Dermis blood vessel endothelial cell (primary cell): Measurements from ENCODE around the gene MSX1. TPM values are rescaled to one million over a fixed set of nuclear protein-coding genes. Genes with fewer than 3 reads are reported as not detected.
"Not testable (repeated sequence)": the region's sequence is repeated elsewhere in the genome, so short reads cannot be mapped to it uniquely, and the experiment has no call there.

Experiments used
- DNase-seq: peaks from one replicate; pipeline ENCODE4 v3.0.0; 2010
- total RNA-seq: library from RNA; depleted of rRNA; stranded (reverse); fragments of >200 nt; gene quantifications from 2 replicates; pipeline ENCODE4 v1.2.3, GENCODE V29; 2014

Gene MSX1
- total RNA-seq, result 3.7 and 9.0 TPM in 2 replicates

GRCh38 chr4:4859325-4859798, at the start of gene MSX1:
Gene MSX1 (plus strand): TSS chr4:4859665. CDS start chr4:4859900, 235 bp downstream.
- peak; percentile 87 for DNase-seq

- DNase-seq, result no peak
Observed at GRCh38 chr4:4810092-4810774, 49.2 kb upstream of the MSX1 start.

- no peak for DNase-seq
Observed at GRCh38 chr4:4810778-4811177, 48.7 kb upstream of the MSX1 start.

- no peak for DNase-seq
Observed at GRCh38 chr4:4812145-4812794, 47.2 kb upstream of the MSX1 start.

DNA sequence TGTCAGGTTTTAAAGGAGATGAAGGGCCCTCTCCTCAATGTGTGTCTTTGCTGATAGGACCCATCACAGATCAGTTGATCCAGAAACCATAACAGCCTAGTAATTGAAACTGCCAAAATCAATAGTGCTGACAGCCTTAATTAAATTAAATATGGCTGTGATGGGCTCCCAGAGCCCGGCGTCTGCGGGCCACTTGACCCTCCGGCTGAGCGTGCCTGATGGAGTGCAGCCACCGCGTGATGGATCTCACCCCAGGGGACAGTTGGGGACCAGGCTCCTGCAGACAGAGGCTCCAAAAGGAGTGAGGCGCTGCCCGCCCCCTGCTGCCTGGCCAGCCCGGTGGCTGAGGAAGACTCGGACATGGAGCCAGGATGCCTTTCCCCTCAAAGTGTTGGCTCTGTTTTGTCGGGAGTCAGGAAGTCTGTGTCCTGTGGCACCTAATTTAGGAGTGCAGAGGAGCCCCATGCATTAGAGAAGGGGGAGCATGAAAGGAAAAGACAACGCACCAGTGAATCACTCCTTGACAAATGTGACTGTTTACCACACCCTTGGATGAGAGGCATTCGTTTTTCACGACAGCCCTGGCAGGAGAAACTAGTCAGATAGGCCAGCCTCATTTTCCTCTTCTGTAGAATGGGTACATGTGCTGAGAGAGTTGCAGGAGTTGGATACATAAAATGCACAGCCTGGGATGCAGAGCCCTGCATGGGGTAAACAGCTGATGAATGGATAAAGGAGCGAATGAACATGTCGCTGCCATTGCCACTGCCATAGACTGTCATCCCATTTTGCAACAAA, 40.9 kb upstream of the MSX1 start:
- no peak for DNase-seq

GRCh38 chr4:4819213-4819606, 40.3 kb upstream of the MSX1 start:
- no peak for DNase-seq

DNA sequence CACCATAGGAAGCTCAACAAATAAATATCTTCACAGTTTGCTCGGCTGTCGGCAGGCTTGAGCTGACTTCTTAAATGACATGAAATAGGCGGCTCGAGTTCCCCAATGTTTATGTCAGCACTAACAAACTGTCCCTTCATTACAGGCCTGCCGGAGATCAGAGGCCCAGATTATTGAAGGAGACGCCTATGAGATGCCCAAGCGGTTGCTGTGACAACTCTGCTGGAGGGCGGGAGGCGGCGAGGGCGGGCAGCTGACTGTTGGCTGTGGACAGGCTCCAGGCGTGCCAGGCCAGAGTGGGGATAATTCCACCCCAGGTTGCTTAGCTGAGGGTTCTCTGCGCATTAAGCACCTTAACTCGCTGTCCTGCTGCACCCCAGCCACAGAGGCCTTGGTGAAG, 39.2 kb upstream of the MSX1 start:
- DNase-seq, result no peak

- DNase-seq, result no peak
Observed at GRCh38 chr4:4820739-4821138, 38.7 kb upstream of the MSX1 start.

GRCh38 chr4:4821577-4821976, 37.9 kb upstream of the MSX1 start:
- no peak for DNase-seq

GRCh38 chr4:4822286-4822685, 37.2 kb upstream of the MSX1 start:
- DNase-seq, result not testable (repeated sequence)

DNA sequence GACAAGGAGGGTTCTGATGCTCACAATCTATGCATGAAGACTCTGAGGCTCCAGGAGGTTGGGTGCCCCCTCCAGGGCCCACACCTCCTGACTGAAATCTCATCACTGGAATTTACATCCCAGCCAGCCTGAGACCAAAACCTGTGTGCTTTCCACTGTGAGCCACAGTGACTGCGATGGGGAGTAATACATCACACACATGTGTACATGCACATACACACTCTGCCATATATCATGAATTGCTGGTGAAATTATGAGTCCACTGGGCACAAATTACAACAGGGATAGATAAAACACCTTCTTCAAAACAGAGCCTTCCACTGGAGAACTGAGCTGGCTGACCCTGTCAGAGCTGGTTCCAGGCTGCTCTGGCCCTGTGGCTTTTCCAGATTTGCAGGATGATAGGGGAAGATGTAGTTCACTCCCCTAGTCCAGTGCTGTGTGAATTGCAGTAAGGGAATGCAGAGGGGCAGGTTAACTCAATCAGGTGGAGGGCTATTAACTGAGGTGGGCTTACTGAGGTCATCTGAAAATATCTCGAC, 35.8 kb upstream of the MSX1 start:
- no peak for DNase-seq

GRCh38 chr4:4824232-4824631, 35.2 kb upstream of the MSX1 start:
- no peak for DNase-seq

- no peak for DNase-seq
Observed at GRCh38 chr4:4825431-4825830, 34.0 kb upstream of the MSX1 start.

DNA sequence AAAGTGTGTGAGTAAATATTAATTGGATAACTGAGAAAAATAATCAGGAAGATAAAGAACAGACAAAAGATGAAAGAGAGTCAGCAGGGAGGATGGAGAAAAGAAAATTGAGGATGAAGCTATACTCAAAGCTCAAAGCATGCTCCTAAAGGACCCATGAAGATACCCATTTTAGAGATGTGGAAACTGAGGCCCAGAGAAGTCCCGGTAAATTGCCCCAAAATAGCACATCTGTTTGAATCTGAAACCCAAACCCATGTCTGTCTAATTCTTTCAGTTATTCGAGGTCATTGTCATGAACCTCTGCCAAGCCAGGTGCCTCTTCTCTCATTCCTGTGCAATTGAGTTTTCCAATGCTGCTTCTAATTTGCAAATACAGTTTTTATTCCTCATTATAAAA, 29.6 kb upstream of the MSX1 start:
- no peak for DNase-seq

GRCh38 chr4:4831266-4831665, 28.2 kb upstream of the MSX1 start:
- DNase-seq, result no peak

DNA sequence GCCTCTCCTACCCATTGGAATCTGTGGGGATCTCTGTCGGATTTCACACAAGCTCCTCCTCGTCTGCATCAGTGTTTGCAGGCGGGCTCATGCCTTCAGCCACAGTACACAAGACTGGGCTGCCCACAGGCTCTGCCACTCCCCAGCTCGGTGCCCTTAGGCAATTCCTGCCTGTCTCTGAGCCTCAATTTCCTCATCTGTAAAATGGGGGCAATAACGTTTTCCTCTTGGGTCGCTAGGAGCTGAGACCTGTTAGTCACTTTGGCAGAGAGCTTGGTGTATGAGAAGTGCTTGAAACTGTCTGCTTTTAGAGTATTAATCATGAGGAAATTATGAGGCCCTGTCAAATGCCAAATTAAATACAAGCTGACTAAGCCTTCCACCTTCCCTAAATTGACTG, 27.6 kb upstream of the MSX1 start:
- no peak for DNase-seq

DNA sequence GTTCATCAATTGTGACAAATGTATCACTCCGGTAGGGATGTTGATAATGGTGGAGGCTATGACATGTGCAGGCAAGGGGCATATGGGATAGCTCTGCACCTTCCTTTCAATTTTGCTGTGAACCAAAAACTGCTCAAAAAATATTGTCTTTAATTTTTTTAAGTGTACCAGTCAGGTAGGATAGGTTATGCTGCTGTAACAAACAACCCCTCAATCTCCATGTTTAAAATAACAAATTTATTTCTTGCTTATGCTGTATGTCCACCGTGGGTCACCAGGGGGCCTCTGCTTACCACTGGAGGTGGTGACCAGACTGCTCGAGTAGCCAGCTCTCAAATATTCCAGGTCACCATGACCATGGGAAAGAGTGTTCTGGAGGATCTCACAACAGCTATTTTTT, 23.4 kb upstream of the MSX1 start:
- no peak for DNase-seq

DNA sequence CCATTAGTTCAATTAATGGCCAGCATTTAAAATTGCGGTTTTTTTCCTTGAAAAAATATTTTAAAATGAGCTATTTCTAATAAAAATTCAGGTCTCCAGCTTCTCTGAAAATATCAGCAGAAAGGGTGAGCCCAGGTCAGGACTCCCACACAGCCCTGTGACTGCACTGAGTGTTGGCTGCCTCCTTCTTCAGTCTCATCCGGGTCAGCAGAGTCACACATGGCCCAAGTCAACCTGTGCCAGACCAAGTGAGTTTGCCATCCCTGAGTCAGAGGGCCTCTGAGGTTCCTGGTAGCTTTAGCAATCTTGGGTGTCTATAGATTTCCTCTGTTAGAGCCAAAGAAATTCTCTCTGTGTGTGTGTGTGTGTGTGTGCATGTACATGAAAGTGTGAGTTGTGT, 22.1 kb upstream of the MSX1 start:
- no peak for DNase-seq

DNA sequence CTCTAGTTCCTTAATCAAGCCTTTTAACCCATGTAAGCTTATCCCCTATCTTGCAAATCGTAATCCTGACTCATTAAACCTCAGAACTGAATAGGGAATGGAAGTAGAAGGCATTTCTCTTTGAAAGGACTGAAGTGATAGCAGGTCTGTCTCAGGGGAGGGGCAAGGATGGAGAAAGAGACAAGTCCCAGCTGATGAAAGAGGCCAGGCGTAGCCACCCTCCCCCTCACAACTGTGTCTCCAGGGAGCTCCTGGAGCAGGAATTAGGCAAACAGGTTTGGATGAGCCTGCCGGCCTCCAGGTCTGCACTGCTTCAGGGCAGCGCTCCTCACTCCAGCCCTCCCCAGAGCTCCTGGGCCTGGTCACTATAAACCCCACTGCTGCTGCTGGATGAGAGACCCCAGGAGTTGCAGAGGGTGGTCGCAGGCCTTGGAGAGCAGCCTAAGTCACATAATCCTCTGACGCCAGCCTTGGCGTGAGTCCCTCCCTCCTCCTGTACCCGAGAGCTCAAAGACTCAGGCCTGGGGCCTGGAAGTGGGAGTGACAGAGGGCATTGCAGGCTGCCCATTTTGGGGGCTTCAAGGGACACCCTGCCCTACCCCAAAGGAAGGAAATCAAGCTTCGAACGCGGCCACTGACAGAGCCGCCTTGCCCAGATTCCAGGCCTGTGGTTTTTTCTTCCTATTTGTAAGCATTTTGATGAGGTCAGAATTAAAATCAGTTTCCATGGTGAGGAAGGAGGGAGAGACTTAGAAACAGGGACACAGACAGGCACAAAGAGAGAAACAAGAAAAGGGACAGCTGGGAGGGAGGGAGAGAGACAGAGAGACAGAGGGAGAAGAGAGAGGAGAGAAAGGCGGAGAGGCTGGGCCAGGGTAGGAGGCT, 21.2 kb upstream of the MSX1 start:
- no peak for DNase-seq

GRCh38 chr4:4838936-4839810, 20.3 kb upstream of the MSX1 start:
- no peak for DNase-seq

DNA sequence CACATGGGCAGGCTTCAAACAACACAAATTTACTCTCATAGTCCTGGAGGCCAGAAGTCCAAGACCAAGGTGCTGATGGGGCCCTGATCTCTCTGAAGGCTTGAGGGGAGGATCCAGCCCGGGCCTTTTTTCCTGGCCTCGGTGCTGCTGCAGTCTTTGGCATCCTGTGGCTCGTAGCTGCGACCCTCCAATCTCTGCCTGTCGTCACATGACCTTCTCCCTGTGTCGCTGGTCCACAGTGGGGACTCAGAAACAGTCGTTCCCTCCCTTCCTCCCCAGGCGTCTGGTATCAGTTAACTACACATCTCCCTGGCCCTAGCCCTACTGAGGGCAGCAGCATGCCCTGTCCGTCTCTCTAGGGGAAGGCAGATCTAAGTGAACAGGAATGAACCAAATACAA, 19.1 kb upstream of the MSX1 start:
- DNase-seq, result no peak
